GM10266 (cell line): Measurements from ENCODE around the gene BEND2.

Source experiments
- DNase-seq: peaks from one replicate; pipeline ENCODE4 v3.0.0; 2012; ENCODE audit errors: extremely low spot score
- TF ChIP-seq, protein P1 (sequence below): IDR thresholded peaks from 2 replicates; pipeline ENCODE4 v1.5.1; 2012; ENCODE audit warnings: mild to moderate bottlenecking, low read depth; ENCODE audit not compliant: control insufficient read depth, insufficient read depth; ENCODE audit errors: missing control alignments

The BEND2 gene

DNA sequence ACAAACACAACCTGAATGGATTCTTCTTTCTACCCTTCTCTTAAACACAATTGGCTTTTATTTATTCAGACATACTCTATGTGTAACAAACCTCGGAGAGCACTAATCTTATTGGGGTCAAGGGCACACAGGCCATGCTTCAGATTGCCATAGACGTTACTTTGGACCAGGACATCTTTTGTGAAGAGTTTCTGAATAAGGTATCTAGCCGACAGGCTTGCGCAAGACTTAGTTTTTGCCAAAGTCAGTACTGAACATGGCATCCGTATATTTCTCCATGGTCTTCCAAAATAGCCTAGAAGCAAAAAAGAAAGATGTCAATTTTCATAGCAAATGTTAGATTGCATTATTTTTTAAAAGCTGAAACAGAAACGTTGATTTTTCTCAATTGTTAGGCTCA is 49.8 kb downstream of the BEND2 start:
- DNase-seq: no peak
- TF ChIP-seq, protein P1, sequence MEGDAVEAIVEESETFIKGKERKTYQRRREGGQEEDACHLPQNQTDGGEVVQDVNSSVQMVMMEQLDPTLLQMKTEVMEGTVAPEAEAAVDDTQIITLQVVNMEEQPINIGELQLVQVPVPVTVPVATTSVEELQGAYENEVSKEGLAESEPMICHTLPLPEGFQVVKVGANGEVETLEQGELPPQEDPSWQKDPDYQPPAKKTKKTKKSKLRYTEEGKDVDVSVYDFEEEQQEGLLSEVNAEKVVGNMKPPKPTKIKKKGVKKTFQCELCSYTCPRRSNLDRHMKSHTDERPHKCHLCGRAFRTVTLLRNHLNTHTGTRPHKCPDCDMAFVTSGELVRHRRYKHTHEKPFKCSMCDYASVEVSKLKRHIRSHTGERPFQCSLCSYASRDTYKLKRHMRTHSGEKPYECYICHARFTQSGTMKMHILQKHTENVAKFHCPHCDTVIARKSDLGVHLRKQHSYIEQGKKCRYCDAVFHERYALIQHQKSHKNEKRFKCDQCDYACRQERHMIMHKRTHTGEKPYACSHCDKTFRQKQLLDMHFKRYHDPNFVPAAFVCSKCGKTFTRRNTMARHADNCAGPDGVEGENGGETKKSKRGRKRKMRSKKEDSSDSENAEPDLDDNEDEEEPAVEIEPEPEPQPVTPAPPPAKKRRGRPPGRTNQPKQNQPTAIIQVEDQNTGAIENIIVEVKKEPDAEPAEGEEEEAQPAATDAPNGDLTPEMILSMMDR: no peak

DNA sequence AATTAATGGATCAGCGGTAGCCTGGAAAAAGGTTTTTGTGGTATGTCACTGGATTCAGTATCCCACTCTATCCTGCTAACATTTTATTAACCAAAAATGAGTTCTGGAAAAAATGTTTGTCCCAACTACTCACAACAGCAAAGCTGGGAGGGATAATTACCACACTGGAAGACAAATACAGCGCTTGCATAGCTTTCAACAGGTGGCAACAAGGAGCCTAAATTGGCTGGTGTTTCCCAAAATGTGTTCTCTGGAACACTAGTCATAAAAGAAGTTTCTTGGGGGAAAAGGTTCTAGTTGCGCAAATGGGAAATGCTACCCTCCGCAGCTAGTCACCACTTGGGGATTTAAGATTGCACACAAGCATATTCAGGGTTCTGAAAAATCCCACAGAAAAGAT is 54.6 kb downstream of the BEND2 start:
- TF ChIP-seq, protein P1: no peak
- DNase-seq: no peak

DNA sequence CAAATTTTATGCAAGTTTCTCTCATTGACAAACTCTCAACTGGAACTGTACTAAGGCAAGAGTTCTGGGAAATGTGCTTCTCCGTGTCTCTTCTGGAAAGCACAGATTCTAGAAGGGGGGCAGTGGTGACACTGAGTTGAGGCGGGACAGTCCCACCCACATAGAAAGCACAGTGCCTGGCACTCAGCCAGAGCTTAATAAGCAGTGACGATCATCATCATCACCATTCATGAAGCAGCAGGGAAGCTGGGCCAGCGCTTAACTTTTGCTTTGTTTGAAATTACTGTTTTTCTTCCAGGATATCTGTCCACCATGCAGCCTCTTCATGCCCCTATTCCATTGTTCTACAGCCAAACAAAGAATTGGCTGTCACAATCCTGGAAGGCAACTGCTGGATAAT is 60.3 kb downstream of the BEND2 start:
- no peak for DNase-seq
- TF ChIP-seq, protein P1: no peak

DNA sequence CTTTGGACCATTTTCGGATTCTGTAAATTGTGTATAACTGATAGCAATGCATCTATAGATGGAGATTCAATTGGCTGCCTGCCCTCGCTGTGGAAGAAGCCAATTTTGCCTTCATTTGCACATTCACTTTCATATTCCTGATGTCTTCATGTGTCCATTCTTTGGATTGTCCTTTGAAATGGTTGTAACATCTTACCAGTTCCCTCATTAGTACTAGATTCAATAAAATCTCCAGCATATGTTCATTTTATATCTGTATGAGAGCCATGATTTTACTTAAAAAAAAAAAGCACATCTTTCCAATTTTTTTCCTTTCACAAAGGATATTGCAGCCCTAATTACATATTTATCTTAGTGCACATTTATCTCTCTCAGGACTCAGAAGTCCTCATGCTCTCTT is 61.7 kb downstream of the BEND2 start:
- TF ChIP-seq, protein P1: no peak

DNA sequence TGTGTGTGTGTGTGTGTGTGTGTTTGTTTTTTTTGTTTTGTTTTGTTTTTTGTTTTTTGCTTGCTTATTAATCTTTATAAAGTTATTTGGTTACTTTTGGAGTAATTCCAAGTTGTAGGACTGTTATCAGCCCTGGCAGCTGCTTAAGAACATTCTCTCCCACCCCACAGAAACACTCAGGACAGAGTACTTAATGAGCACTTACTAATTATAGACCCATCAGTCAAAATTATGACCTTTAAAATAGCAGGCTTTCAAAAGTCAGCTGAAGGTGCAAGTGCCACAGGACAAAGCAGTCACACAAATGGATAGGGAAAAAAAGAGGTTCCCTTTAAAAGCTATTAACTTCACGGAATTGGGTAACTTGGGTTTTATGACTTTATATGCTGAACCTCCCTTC is 69.0 kb downstream of the BEND2 start:
- TF ChIP-seq, protein P1: no peak
- no peak for DNase-seq

More for the DNA sequence above, 61.7 kb downstream of the BEND2 start:
- DNase-seq: no peak

DNA sequence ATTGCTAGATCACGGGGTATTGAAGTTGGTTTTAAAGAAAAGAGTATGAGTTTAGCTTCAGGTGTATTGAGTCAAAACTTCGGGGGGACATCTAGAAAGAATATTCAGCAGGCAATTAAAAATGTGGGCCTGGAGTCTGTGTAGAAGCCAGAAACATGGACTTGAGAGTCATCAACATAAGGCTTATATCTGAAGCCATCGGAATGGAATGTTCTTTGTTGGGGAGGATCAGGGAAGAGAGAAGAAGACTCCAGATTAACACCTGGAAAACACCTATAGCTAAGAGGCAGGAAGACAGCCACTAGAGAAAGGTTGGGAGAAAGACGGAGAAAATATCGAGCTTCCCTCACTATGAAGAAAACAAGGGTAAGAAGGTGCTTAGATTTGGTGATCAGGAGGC is 69.5 kb downstream of the BEND2 start:
- TF ChIP-seq, protein P1: no peak

DNA sequence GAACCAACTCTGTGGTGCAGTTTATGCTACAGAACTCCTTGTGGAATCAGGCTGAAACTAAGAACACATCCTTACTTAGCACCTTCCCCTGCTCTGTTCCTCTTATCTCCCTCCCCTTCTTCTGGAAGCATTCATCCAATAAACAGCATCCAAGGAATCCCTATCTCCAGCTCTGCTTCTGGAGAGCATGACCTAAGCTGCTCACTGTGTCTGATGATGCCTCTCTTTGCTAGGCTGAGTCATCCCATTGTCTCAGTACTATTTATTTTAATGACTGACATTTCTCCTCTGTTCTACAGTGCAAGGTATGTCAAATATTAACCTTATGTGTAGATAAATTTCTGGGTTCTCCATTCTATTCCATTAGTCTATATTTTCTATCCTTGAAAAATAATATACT is 71.2 kb downstream of the BEND2 start:
- DNase-seq: no peak
- TF ChIP-seq, protein P1: no peak

More for the DNA sequence above, 69.5 kb downstream of the BEND2 start:
- DNase-seq: no peak
